Left ventricle myocardium inferior (tissue), 1 donor: ENCODE data around the gene PSENEN. TPM values are rescaled to one million over a fixed set of nuclear protein-coding genes. Genes with fewer than 3 reads are reported as not detected.
"Not testable (repeated sequence)": the region's sequence is repeated elsewhere in the genome, so short reads cannot be mapped to it uniquely, and the experiment has no call there.

Source experiments
- DNase-seq: peaks from one replicate; pipeline ENCODE4 v3.0.0-alpha.2; 2020
- H3K27ac ChIP-seq: fragments of 200-600 bp; replicated peaks from 2 replicates; pipeline ENCODE4 v1.8.0; 2021
- H3K27me3 ChIP-seq: fragments of 200-600 bp; 2 replicates; pipeline ENCODE4 v1.8.0; 2021; ENCODE audit warnings: low read depth
- H3K36me3 ChIP-seq: fragments of 200-600 bp; 2 replicates; pipeline ENCODE4 v1.8.0; 2021
- H3K4me1 ChIP-seq: fragments of 200-600 bp; 2 replicates; pipeline ENCODE4 v1.8.0; 2021
- H3K4me3 ChIP-seq: fragments of 200-600 bp; 2 replicates; pipeline ENCODE4 v1.8.0; 2021; ENCODE audit warnings: mild to moderate bottlenecking, moderate library complexity
- H3K9me3 ChIP-seq: fragments of 200-600 bp; replicated peaks from 2 replicates; pipeline ENCODE4 v1.8.0; 2021
- CTCF ChIP-seq: fragments of 200-600 bp; IDR thresholded peaks from 2 replicates; pipeline ENCODE4 v1.8.0; 2021; ENCODE audit warnings: antibody characterized with exemption, mild to moderate bottlenecking, borderline replicate concordance
- intact Hi-C: fragments of 100-400 bp; cut with micrococcal nuclease; formaldehyde crosslinking; loops from one replicate; pipeline ENCODE4 v1.11.0; 2022
- total RNA-seq: library from RNA; stranded (reverse); fragmentation: NEBNext Ultra II Directional; extraction: Animal tissue kit (Norgen Biotek cat#: 25700); gene quantifications from one replicate; pipeline ENCODE4 v1.2.1, GENCODE V29; 2021
- donor health status: DM: no; HTN: yes; CAD: no; lungs with severe emphysema.

Gene PSENEN
- total RNA-seq, 1 donor from 2014 or later = 43.1 TPM

GRCh38 chr19:35793381-35794165 lies 48.1 kb downstream of the PSENEN start:
- no peak overlapping the region for H3K4me3 ChIP-seq
- no peak overlapping the region for H3K27ac ChIP-seq
- H3K9me3 ChIP-seq = no peaks in the 10 kb centered on the region
- no peaks in the 10 kb centered on the region for H3K36me3 ChIP-seq
- intact Hi-C loops = no loop called here
- peaks cover 62% of the 10 kb centered on the region for H3K27me3 ChIP-seq
- TF ChIP-seq CTCF = no peak
- no peaks in the 10 kb centered on the region for H3K4me1 ChIP-seq
- no peak for DNase-seq

GRCh38 chr19:35795564-35795963 lies 50.1 kb downstream of the PSENEN start:
- H3K27ac ChIP-seq, H3K36me3 ChIP-seq, H3K4me1 ChIP-seq, intact Hi-C loops, H3K4me3 ChIP-seq, H3K9me3 ChIP-seq, DNase-seq: not testable (repeated sequence)
- H3K27me3 ChIP-seq = peaks cover 82% of the 10 kb centered on the region

Other genes starting within 250 kb of the PSENEN start
- gene DMKN, start 232.0 kb upstream of the PSENEN start, total RNA-seq = 7.9 TPM
- gene SBSN, start 217.3 kb upstream of the PSENEN start, total RNA-seq = not detected
- gene GAPDHS, start 212.2 kb upstream of the PSENEN start, total RNA-seq = not detected
- 84.3 TPM for gene TMEM147, start 200.0 kb upstream of the PSENEN start, total RNA-seq
- not detected for gene ATP4A, start 182.0 kb upstream of the PSENEN start, total RNA-seq
- gene PMIS2, start 159.5 kb upstream of the PSENEN start, total RNA-seq = not detected
- 3.7 TPM for gene HAUS5, start 132.9 kb upstream of the PSENEN start, total RNA-seq
- gene RBM42, start 116.6 kb upstream of the PSENEN start, total RNA-seq = 52.7 TPM
- gene ETV2, start 103.9 kb upstream of the PSENEN start, total RNA-seq = 0.33 TPM
- gene COX6B1, start 97.3 kb upstream of the PSENEN start, total RNA-seq = 1,365 TPM
- gene UPK1A, start 79.1 kb upstream of the PSENEN start, total RNA-seq = not detected
- gene ZBTB32, start 41.1 kb upstream of the PSENEN start, total RNA-seq = not detected
- 12.8 TPM for gene KMT2B, start 27.6 kb upstream of the PSENEN start, total RNA-seq
- gene IGFLR1, start 3.2 kb upstream of the PSENEN start, total RNA-seq = 4.9 TPM
- gene U2AF1L4, start 233 bp upstream of the PSENEN start, total RNA-seq = 24.9 TPM
- 6.2 TPM for gene LIN37, start 2.9 kb downstream of the PSENEN start, total RNA-seq
- gene HSPB6, start 11.4 kb downstream of the PSENEN start, total RNA-seq = 899 TPM
- gene PROSER3, start 12.5 kb downstream of the PSENEN start, total RNA-seq = 4.8 TPM
- gene ARHGAP33, start 29.9 kb downstream of the PSENEN start, total RNA-seq = 3.8 TPM
- gene PRODH2, start 67.2 kb downstream of the PSENEN start, total RNA-seq = not detected
- gene NPHS1, start 106.9 kb downstream of the PSENEN start, total RNA-seq = not detected
- gene KIRREL2, start 111.3 kb downstream of the PSENEN start, total RNA-seq = not detected
- gene APLP1, start 122.9 kb downstream of the PSENEN start, total RNA-seq = 23.9 TPM
- 2.3 TPM for gene NFKBID, start 154.9 kb downstream of the PSENEN start, total RNA-seq
- 2.3 TPM for gene HCST, start 156.9 kb downstream of the PSENEN start, total RNA-seq
- gene TYROBP, start 162.6 kb downstream of the PSENEN start, total RNA-seq = 26.2 TPM
- 7.1 TPM for gene LRFN3, start 190.7 kb downstream of the PSENEN start, total RNA-seq
- 10.3 TPM for gene SDHAF1, start 249.5 kb downstream of the PSENEN start, total RNA-seq